Fibroblast of mammary gland (primary cell): ENCODE data around the gene PLA2G6.

ENCODE experiments used
- DNase-seq: peaks from one replicate; pipeline ENCODE4 v3.0.0-alpha.2; 2010; ENCODE audit warnings: low read depth
- H3K4me3 ChIP-seq: 2 replicates; pipeline ENCODE4 v1.5.1; 2011; ENCODE audit warnings: low read depth, mild to moderate bottlenecking, low read length, moderate library complexity; ENCODE audit not compliant: control insufficient read depth
- TF ChIP-seq, protein P1 (sequence below): conservative IDR thresholded peaks from 2 replicates; pipeline ENCODE4 v1.5.1; 2011; ENCODE audit warnings: low read depth, low read length, inconsistent platforms; ENCODE audit not compliant: control insufficient read depth, insufficient read depth

Gene PLA2G6

DNA sequence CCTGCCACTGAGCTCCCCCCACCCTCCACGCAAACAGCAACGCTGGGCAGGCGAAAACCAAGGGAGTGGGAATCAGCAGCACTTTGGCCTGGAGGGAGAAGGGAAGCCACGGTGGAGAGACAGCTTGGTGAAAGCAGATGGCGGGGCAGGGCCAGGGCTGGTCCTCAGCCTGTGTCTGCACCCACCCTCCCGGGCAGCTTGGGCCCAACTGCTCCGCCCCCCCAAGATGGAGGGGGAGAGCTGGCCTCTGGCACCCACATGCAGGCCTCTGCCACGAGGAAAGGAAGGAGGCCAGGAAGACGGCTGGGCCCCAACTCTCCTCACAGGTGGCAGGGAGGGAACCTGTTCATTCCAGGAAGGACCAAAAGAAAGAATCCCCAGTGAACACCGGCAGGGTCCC, 38.0 kb upstream of the PLA2G6 start:
- TF ChIP-seq, protein P1, sequence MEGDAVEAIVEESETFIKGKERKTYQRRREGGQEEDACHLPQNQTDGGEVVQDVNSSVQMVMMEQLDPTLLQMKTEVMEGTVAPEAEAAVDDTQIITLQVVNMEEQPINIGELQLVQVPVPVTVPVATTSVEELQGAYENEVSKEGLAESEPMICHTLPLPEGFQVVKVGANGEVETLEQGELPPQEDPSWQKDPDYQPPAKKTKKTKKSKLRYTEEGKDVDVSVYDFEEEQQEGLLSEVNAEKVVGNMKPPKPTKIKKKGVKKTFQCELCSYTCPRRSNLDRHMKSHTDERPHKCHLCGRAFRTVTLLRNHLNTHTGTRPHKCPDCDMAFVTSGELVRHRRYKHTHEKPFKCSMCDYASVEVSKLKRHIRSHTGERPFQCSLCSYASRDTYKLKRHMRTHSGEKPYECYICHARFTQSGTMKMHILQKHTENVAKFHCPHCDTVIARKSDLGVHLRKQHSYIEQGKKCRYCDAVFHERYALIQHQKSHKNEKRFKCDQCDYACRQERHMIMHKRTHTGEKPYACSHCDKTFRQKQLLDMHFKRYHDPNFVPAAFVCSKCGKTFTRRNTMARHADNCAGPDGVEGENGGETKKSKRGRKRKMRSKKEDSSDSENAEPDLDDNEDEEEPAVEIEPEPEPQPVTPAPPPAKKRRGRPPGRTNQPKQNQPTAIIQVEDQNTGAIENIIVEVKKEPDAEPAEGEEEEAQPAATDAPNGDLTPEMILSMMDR: no peak
- no peak for DNase-seq
- H3K4me3 ChIP-seq: no peak overlapping the region

DNA sequence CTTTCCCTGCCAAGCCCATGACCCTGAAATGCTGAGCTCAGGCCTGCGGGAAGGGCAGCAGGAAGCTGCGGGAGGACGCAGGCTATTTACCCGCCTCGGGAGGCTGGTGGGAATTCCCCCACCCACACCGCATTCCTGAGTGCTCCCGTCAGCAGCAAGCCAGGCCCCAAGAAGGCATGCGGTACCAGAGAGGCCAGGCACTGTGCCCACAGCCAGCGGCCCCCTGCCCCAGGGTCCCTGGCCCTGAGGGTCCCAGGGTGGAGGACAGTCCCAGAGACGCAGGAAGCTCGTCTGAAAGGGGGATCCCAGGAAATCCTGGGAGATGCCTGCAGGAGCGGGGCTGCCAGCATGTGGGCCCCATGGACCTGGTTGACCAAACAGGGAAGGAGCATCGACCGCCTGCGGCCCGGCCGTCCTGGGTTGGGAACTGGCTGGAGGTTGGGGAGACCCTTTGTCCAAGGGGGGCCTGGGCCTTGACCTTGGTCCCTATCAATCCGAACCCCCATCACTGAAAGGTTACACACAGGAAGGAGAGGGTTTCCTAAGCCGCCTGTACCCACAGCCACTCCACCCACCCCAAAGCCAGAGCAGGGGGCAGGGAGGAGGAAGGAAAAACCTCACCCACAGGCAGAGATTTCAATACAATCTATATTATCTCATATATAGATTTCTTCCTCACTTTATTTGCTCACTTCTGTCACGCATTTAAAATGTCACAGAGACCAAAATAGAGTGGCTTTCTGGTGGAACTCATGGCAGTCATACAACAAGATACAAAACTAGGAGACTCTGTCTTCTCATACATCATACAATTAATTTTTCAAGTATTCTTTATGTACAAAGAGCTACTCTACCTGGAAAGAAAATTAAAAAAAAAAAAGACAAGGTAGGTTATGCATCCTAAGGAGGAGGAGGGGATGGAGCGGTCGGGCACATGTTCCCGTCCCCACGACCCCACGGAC, 37.3 kb upstream of the PLA2G6 start:
- no peak overlapping the region for H3K4me3 ChIP-seq
- DNase-seq: peak; percentile 89
- TF ChIP-seq, protein P1: no peak

- TF ChIP-seq, protein P1: no peak
- DNase-seq: no peak
- H3K4me3 ChIP-seq: no peak overlapping the region
Measured at GRCh38 chr22:38215156-38216038, 33.8 kb upstream of the PLA2G6 start.

- no peak overlapping the region for H3K4me3 ChIP-seq
- TF ChIP-seq, protein P1: no peak
Measured at GRCh38 chr22:38214302-38215056, 32.8 kb upstream of the PLA2G6 start.

GRCh38 chr22:38213990-38214301, 32.3 kb upstream of the PLA2G6 start:
- no peak for DNase-seq
- H3K4me3 ChIP-seq: no peak overlapping the region
- TF ChIP-seq, protein P1: no peak

More at GRCh38 chr22:38214302-38215056, 32.8 kb upstream of the PLA2G6 start:
- no peak for DNase-seq

DNA sequence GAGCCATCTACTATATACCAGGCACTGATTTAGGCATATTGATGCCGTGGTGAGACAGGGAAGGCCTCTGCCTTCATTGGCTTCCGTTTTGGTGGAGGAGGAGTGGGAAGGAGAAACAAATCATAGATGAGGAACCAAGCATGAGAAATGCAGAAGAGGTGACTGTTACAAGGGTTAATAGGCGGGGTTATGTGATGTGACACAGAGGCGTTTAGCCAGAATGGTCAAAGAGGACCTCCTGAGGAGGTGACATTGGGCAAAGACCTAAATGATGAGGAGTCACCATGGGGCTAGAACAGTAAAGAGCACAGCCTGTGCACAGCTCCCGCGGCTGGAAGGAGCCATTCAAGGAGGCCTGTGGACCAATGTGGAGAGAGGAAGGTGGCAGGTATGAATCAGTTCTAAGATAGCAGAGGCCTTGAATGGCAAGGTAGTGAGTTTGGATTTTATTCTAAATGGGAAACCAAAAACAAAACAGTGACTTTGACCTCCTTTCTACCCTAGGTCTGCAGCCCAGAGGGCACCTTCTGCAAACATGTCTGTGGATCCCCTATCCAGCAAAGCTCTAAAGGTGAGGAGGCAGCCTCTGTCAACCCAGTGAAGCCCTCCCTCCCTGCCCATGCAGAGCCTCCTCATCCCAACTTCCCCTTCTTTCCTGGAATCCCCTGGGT, 31.8 kb upstream of the PLA2G6 start:
- DNase-seq: no peak
- no peak overlapping the region for H3K4me3 ChIP-seq
- TF ChIP-seq, protein P1: no peak
